ENCODE results near the gene POLH.

- TF ChIP-seq CTCF (IDR thresholded peaks at IDR 0.05) (no peak), POLR2A (IDR thresholded peaks at IDR 0.05) (no peak)
Measured at GRCh38 chr6:43621836-43622180, 45.8 kb downstream of the POLH start.

Measured in right lobe of liver (tissue), 4 donors.